K562 (cell line): ENCODE data around the gene ANXA7. TPM values are rescaled to one million over a fixed set of nuclear protein-coding genes. Genes with fewer than 3 reads are reported as not detected.

Experiments used
- ATAC-seq: fragments of 200-7000 bp; cut with Tn5 transposase; 3 replicates; pipeline ENCODE4 v1.9.1; 2020; ENCODE audit warnings: moderate library complexity
- BruUV-seq: library from RNA; stranded (reverse); fragments of 400-500 nt; replicated peaks from 2 replicates; lab custom pipeline; 2021; lab: Mats Ljungman, UMichigan
- CTCF ChIA-PET: fragments of 300-600 bp; formaldehyde crosslinking; extraction: SDS; loops from one replicate; lab custom pipeline; 2021; ENCODE audit warnings: low intra/inter-chr PET ratio; lab: Yijun Ruan, JAX
- POLR2A ChIA-PET: fragments of 300-600, 350-650 bp; sonication (Branson Sonifier 250); formaldehyde crosslinking; extraction: SDS; loops from one replicate; lab custom pipeline; 2021; ENCODE audit warnings: antibody characterized with exemption, inconsistent platforms; lab: Yijun Ruan, JAX
- DNase-seq, 4 experiments: peaks; one replicate each; pipeline versions ENCODE4 v3.0.0 to v3.0.0-alpha.2; 2011 to 2018; ENCODE audit warnings: low spot score in 3 of 4, mixed read lengths in 3 of 4; ENCODE audit errors: extremely low read depth in 1 of 4
- FAIRE-seq: peaks from 2 replicates; lab custom pipeline; 2011; peaks lifted over from hg19 to GRCh38; lab: Jason Lieb, UNC
- H2AFZ ChIP-seq: 2 replicates; pipeline ENCODE4 v1.6.0; 2011; ENCODE audit warnings: low read depth, low read length, control low read depth, inconsistent platforms
- H3K27ac ChIP-seq: fragments of 200-600 bp; 3 replicates; pipeline ENCODE4 v1.8.0; 2011; ENCODE audit warnings: low read depth, mild to moderate bottlenecking, control low read depth, inconsistent platforms, low read length, moderate library complexity, mixed read lengths; ENCODE audit errors: extremely low read depth
- H3K27me3 ChIP-seq, 2 experiments: fragments of 300-600 bp in 1 of 2; 2 replicates in 1 of 2; 3 replicates in 1 of 2; pipeline versions ENCODE4 v1.6.0 to v1.8.0; 2011; ENCODE audit warnings: inconsistent platforms in 2 of 2, low read length in 2 of 2, mild to moderate bottlenecking in 1 of 2, mixed read lengths in 1 of 2, moderate library complexity in 1 of 2; ENCODE audit not compliant: control insufficient read depth in 2 of 2, insufficient read depth in 2 of 2
- H3K36me3 ChIP-seq: fragments of 300-600 bp; 3 replicates; pipeline ENCODE4 v1.8.0; 2011; ENCODE audit warnings: mild to moderate bottlenecking, low read length, inconsistent platforms; ENCODE audit not compliant: control insufficient read depth, insufficient read depth
- H3K4me1 ChIP-seq, 2 experiments: fragments of 200-600 bp in 1 of 2; replicated peaks in 1 of 2; 2 replicates in 1 of 2; 3 replicates in 1 of 2; pipeline versions ENCODE4 v1.5.1 to v1.8.0; 2011; ENCODE audit warnings: inconsistent platforms in 2 of 2, low read length in 2 of 2, mild to moderate bottlenecking in 1 of 2, mixed read lengths in 1 of 2, moderate library complexity in 1 of 2; ENCODE audit not compliant: control insufficient read depth in 2 of 2, insufficient read depth in 2 of 2
- H3K4me2 ChIP-seq: 2 replicates; pipeline ENCODE4 v1.6.1; 2011; ENCODE audit warnings: low read length, control low read depth, inconsistent platforms, mixed read lengths; ENCODE audit not compliant: insufficient read depth
- H3K4me3 ChIP-seq: fragments of 200-600 bp; sonication (generic), shearing (Covaris generic); 2 replicates; pipeline ENCODE4 v1.5.1; 2016; ENCODE audit warnings: control low read depth, inconsistent platforms
- H3K79me2 ChIP-seq: fragments of 200-600 bp; 3 replicates; pipeline ENCODE4 v1.8.0; 2011; ENCODE audit warnings: low read length, inconsistent platforms; ENCODE audit not compliant: control insufficient read depth, insufficient read depth
- H3K9ac ChIP-seq, 2 experiments: 2 replicates each; pipeline versions ENCODE4 v1.6.0 to v1.6.1; 2011; ENCODE audit warnings: low read depth in 2 of 2, low read length in 2 of 2, control low read depth in 1 of 2, inconsistent platforms in 1 of 2, mild to moderate bottlenecking in 1 of 2, mixed read lengths in 1 of 2; ENCODE audit not compliant: insufficient read depth in 1 of 2
- H3K9me1 ChIP-seq: one replicate; pipeline ENCODE4 v1.6.0; 2011; ENCODE audit warnings: inconsistent platforms, mild to moderate bottlenecking, low read length, moderate library complexity; ENCODE audit not compliant: control insufficient read depth, insufficient read depth
- H3K9me3 ChIP-seq: replicated peaks from 2 replicates; pipeline ENCODE4 v1.5.1; 2011; ENCODE audit warnings: low read depth, low read length, inconsistent platforms; ENCODE audit not compliant: control insufficient read depth, insufficient read depth
- H4K20me1 ChIP-seq: replicated peaks from 2 replicates; pipeline ENCODE4 v1.6.1; 2011; ENCODE audit warnings: low read length, inconsistent platforms, mixed read lengths; ENCODE audit not compliant: control insufficient read depth, insufficient read depth
- HNRNPH1 ChIP-seq: fragments of 200-400 bp; formaldehyde crosslinking; optimal IDR thresholded peaks from 2 replicates; pipeline ENCODE3; 2017; ENCODE audit warnings: low read depth, mild to moderate bottlenecking, low read length, moderate library complexity
- NCOR1 ChIP-seq: fragments of 450-650 bp; IDR thresholded peaks from 2 replicates; pipeline ENCODE4 v1.6.1; 2016; ENCODE audit warnings: mild to moderate bottlenecking, moderate library complexity
- RBM25 ChIP-seq: fragments of 200-400 bp; formaldehyde crosslinking; IDR thresholded peaks from 2 replicates; pipeline ENCODE4 v1.6.1; 2018; ENCODE audit warnings: low read length, low read depth, moderate library complexity; ENCODE audit not compliant: severe bottlenecking
- SRSF3 ChIP-seq: fragments of 200-400 bp; formaldehyde crosslinking; IDR thresholded peaks from 2 replicates; pipeline ENCODE4 v1.6.1; 2016; ENCODE audit warnings: mild to moderate bottlenecking, low read length, moderate library complexity; ENCODE audit not compliant: insufficient read depth
- TCF7 ChIP-seq: sonication (generic); IDR thresholded peaks from 2 replicates; pipeline ENCODE4 v1.6.1; 2016; ENCODE audit warnings: antibody characterized with exemption, borderline replicate concordance
- ZNF146 ChIP-seq: IDR thresholded peaks from one replicate; pipeline ENCODE4 v1.6.1; 2018; ENCODE audit warnings: missing compliant biosample characterization; ENCODE audit not compliant: unreplicated experiment
- WGBS: fragments of 100-300 bp; shearing (Covaris generic); methylation state at CpG from one replicate; pipeline ENCODE4 v1.1.6; 2016; ENCODE audit warnings: low coverage, mixed read lengths; ENCODE audit not compliant: insufficient coverage; ENCODE audit errors: missing lambda C conversion rate; 5-methylcytosine and 5-hydroxymethylcytosine counted together
- in situ Hi-C: fragments of 300-500 bp; cut with MboI; formaldehyde crosslinking; loops from 4 replicates; pipeline ENCODE4 v1.15.0; 2018; ENCODE audit warnings: inconsistent platforms, mixed read lengths
- intact Hi-C: fragments of 100-400 bp; cut with micrococcal nuclease; formaldehyde crosslinking; loops from 2 replicates; pipeline ENCODE4 v1.14.2; 2022
- polyA plus RNA-seq, 8 experiments: library from polyadenylated mRNA; depleted of rRNA in 4 of 8; stranded (reverse) in 5 of 8; unstranded in 3 of 8; fragments of >200 nt; fragmentation: Nextera tagmentation in 2 of 8; fragmentation: Illumina TruSeq in 1 of 8; extraction: Ambion mirVana in 2 of 8; extraction: Trizol in 1 of 8; gene quantifications; 2 replicates each; pipeline versions ENCODE4 v1.2.1 to v1.2.3, GENCODE V29; 2011 to 2014; ENCODE audit warnings: inconsistent platforms in 1 of 8, missing spikeins in 1 of 8
- total RNA-seq, 7 experiments: library from RNA; depleted of rRNA in 6 of 7; stranded (reverse); fragments of >200 nt in 6 of 7; fragmentation: Illumina TruSeq in 2 of 7; extraction: Trizol in 2 of 7; gene quantifications; 2 replicates each; pipeline versions ENCODE4 v1.2.1 to v1.2.3, GENCODE V29; 2011 to 2021; ENCODE audit warnings: low replicate concordance in 1 of 7
- TF ChIP-seq, protein P1 (sequence below): fragments of 250-450 bp; sonication (Bioruptor Pico); IDR thresholded peaks from 2 replicates; pipeline ENCODE4 v1.5.0; 2020; ENCODE audit warnings: mild to moderate bottlenecking, borderline replicate concordance

ANXA7 gene
- total and polyA plus RNA-seq, 9 of the 15 experiments (the other 6 are each of a cell fraction or from before 2014, with no cell fraction given) = 81.6 to 157 (median 122) TPM

GRCh38 chr10:73413108-73413527, 740 bp downstream of the ANXA7 start (continued):
- TF ChIP-seq, protein P1, sequence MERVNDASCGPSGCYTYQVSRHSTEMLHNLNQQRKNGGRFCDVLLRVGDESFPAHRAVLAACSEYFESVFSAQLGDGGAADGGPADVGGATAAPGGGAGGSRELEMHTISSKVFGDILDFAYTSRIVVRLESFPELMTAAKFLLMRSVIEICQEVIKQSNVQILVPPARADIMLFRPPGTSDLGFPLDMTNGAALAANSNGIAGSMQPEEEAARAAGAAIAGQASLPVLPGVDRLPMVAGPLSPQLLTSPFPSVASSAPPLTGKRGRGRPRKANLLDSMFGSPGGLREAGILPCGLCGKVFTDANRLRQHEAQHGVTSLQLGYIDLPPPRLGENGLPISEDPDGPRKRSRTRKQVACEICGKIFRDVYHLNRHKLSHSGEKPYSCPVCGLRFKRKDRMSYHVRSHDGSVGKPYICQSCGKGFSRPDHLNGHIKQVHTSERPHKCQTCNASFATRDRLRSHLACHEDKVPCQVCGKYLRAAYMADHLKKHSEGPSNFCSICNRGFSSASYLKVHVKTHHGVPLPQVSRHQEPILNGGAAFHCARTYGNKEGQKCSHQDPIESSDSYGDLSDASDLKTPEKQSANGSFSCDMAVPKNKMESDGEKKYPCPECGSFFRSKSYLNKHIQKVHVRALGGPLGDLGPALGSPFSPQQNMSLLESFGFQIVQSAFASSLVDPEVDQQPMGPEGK = no peak
- no peak for TF ChIP-seq NCOR1

DNA sequence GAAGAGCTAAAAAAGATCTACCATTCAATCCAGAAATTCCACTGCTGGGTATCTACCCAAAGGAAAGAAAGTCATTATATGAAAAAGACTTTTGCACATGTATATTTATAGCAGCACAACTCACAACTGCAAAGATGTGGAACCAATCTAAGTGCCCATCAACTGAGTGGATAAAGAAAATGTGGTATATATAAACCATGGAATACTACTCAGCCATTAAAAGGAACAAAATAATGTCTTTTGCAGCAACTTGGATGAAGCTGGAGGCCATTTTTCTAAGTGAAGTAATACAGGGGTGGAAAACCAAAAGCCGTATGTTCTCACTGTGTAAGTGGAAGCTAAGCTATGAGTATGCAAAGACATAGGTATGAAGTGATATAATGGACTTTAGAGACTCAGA, 3.0 kb downstream of the ANXA7 start:
- Histone ChIP-seq H3K9me1 (no peaks in the 10 kb centered on the region), H3K36me3 (peaks cover 13% of the 10 kb centered on the region; the same call in 1 of the 3 replicates), H4K20me1 (peaks cover 26% of the 10 kb centered on the region), H3K79me2 (peaks cover 79% of the 10 kb centered on the region), H3K27ac (no peak overlapping the region), H3K27me3 (no peaks in the 10 kb centered on the region), H3K9me3 (no peaks in the 10 kb centered on the region), H2AFZ (no peak overlapping the region), H3K4me2 (no peak overlapping the region), H3K9ac (no peak overlapping the region), H3K4me1 (peaks cover 20 to 25% of the 10 kb centered on the region in 2 experiments), H3K4me3 (no peak overlapping the region)
- in situ Hi-C loops (no loop called here), intact Hi-C loops (loop anchor here (5.0 kb wide), 2 partner anchors 86 to 164 kb away; partner anchors contain the start of genes DNAJC9 and PPP3CB)
- ATAC-seq (no peak), DNase-seq (no peak), FAIRE-seq (no peak)
- no TSS peak for BruUV-seq
- TF ChIP-seq RBM25 (peak; percentile 27), HNRNPH1 (no peak), SRSF3 (no peak), TCF7 (no peak), ZNF146 (peak; percentile 79)
- POLR2A ChIA-PET = interaction anchor here (0.6 to 3.9 kb wide), 6 partner anchors 9 to 166 kb away, joined by 3 to 16 read pairs (median 4); partner anchors contain the start of gene MSS51
- CTCF ChIA-PET = no interaction called here
- 89% methylated on average over 1 of the region's 1 CpG for WGBS
